Stimulated activated memory B cell treated with anti-CD40 and anti-IgM and Interleukin-4, amounts not matched to agents 10 μg/mL and 1 μg/mL and 100 μg/mL, for 72 hours (primary cell): ENCODE data around the gene FOXD4L6.
"Not testable (repeated sequence)": the region's sequence is repeated elsewhere in the genome, so short reads cannot be mapped to it uniquely, and the experiment has no call there.

Source experiments
- ATAC-seq: fragments of 150-1000 bp; cut with Tn5 transposase; 2 replicates; pipeline ENCODE4 v1.10.0; 2021
- H3K27ac Mint-ChIP-seq: one replicate; pipeline ENCODE4 v1.8.0; 2022; ENCODE audit warnings: mild to moderate bottlenecking, mixed read lengths
- H3K27me3 Mint-ChIP-seq: one replicate; pipeline ENCODE4 v1.8.0; 2022; ENCODE audit warnings: mixed read lengths
- H3K36me3 Mint-ChIP-seq: one replicate; pipeline ENCODE4 v1.8.0; 2022; ENCODE audit warnings: mixed read lengths
- H3K4me1 Mint-ChIP-seq: one replicate; pipeline ENCODE4 v1.8.0; 2022; ENCODE audit warnings: mixed read lengths
- H3K4me3 Mint-ChIP-seq: one replicate; pipeline ENCODE4 v1.8.0; 2022; ENCODE audit warnings: mild to moderate bottlenecking, moderate library complexity, mixed read lengths
- H3K9me3 Mint-ChIP-seq: one replicate; pipeline ENCODE4 v1.8.0; 2022; ENCODE audit warnings: mixed read lengths

FOXD4L6 gene

GRCh38 chr9:41128581-41128980 is at the start of gene FOXD4L6:
FOXD4L6 (minus strand) TSS chr9:41128681; CDS start chr9:41128383, 298 bp downstream.
- not testable (repeated sequence) for H3K27ac Mint-ChIP-seq, H3K4me3 Mint-ChIP-seq, H3K27me3 Mint-ChIP-seq, ATAC-seq, H3K36me3 Mint-ChIP-seq, H3K4me1 Mint-ChIP-seq, H3K9me3 Mint-ChIP-seq

- not testable (repeated sequence) for H3K27me3 Mint-ChIP-seq, H3K4me3 Mint-ChIP-seq, ATAC-seq, H3K36me3 Mint-ChIP-seq, H3K9me3 Mint-ChIP-seq, H3K4me1 Mint-ChIP-seq, H3K27ac Mint-ChIP-seq
Measured at GRCh38 chr9:41174994-41175393, 46.5 kb upstream of the FOXD4L6 start.

GRCh38 chr9:41150116-41150515 is 21.6 kb upstream of the FOXD4L6 start:
- H3K36me3 Mint-ChIP-seq, ATAC-seq: not testable (repeated sequence)

GRCh38 chr9:41141878-41142277 is 13.4 kb upstream of the FOXD4L6 start:
- not testable (repeated sequence) for H3K4me3 Mint-ChIP-seq, H3K27ac Mint-ChIP-seq, H3K27me3 Mint-ChIP-seq, ATAC-seq, H3K4me1 Mint-ChIP-seq, H3K36me3 Mint-ChIP-seq, H3K9me3 Mint-ChIP-seq

More at GRCh38 chr9:41150116-41150515, 21.6 kb upstream of the FOXD4L6 start:
- H3K27ac Mint-ChIP-seq, H3K4me1 Mint-ChIP-seq, H3K27me3 Mint-ChIP-seq, H3K9me3 Mint-ChIP-seq, H3K4me3 Mint-ChIP-seq: not testable (repeated sequence)

GRCh38 chr9:41126746-41127446 is 1.6 kb downstream of the FOXD4L6 start:
- not testable (repeated sequence) for H3K27me3 Mint-ChIP-seq, H3K27ac Mint-ChIP-seq, H3K4me1 Mint-ChIP-seq, H3K36me3 Mint-ChIP-seq, ATAC-seq, H3K4me3 Mint-ChIP-seq, H3K9me3 Mint-ChIP-seq

GRCh38 chr9:41125936-41126335 is 2.5 kb downstream of the FOXD4L6 start:
- H3K4me3 Mint-ChIP-seq, H3K9me3 Mint-ChIP-seq: not testable (repeated sequence)

GRCh38 chr9:41125109-41125658 is 3.3 kb downstream of the FOXD4L6 start:
- H3K27ac Mint-ChIP-seq, H3K4me1 Mint-ChIP-seq, H3K9me3 Mint-ChIP-seq, ATAC-seq, H3K36me3 Mint-ChIP-seq, H3K27me3 Mint-ChIP-seq, H3K4me3 Mint-ChIP-seq: not testable (repeated sequence)

More at GRCh38 chr9:41125936-41126335, 2.5 kb downstream of the FOXD4L6 start:
- H3K27ac Mint-ChIP-seq, H3K27me3 Mint-ChIP-seq, H3K4me1 Mint-ChIP-seq, ATAC-seq, H3K36me3 Mint-ChIP-seq: not testable (repeated sequence)

- not testable (repeated sequence) for H3K4me3 Mint-ChIP-seq, ATAC-seq, H3K4me1 Mint-ChIP-seq, H3K9me3 Mint-ChIP-seq, H3K27me3 Mint-ChIP-seq, H3K36me3 Mint-ChIP-seq, H3K27ac Mint-ChIP-seq
Measured at GRCh38 chr9:41124250-41125108, 4.0 kb downstream of the FOXD4L6 start.

- not testable (repeated sequence) for H3K4me3 Mint-ChIP-seq, H3K9me3 Mint-ChIP-seq, H3K4me1 Mint-ChIP-seq, H3K27ac Mint-ChIP-seq, H3K36me3 Mint-ChIP-seq, ATAC-seq, H3K27me3 Mint-ChIP-seq
Measured at GRCh38 chr9:41123812-41124211, 4.7 kb downstream of the FOXD4L6 start.

GRCh38 chr9:41123396-41123795 is 5.1 kb downstream of the FOXD4L6 start:
- ATAC-seq, H3K36me3 Mint-ChIP-seq, H3K27ac Mint-ChIP-seq, H3K27me3 Mint-ChIP-seq, H3K9me3 Mint-ChIP-seq, H3K4me1 Mint-ChIP-seq, H3K4me3 Mint-ChIP-seq: not testable (repeated sequence)

GRCh38 chr9:41120696-41121095 is 7.8 kb downstream of the FOXD4L6 start:
- H3K9me3 Mint-ChIP-seq, H3K27ac Mint-ChIP-seq, H3K27me3 Mint-ChIP-seq, H3K36me3 Mint-ChIP-seq, ATAC-seq, H3K4me1 Mint-ChIP-seq, H3K4me3 Mint-ChIP-seq: not testable (repeated sequence)

- not testable (repeated sequence) for H3K9me3 Mint-ChIP-seq, H3K4me1 Mint-ChIP-seq, H3K27me3 Mint-ChIP-seq, ATAC-seq, H3K36me3 Mint-ChIP-seq, H3K4me3 Mint-ChIP-seq, H3K27ac Mint-ChIP-seq
Measured at GRCh38 chr9:41119719-41120118, 8.8 kb downstream of the FOXD4L6 start.

GRCh38 chr9:41119311-41119710 is 9.2 kb downstream of the FOXD4L6 start:
- H3K4me3 Mint-ChIP-seq, H3K27ac Mint-ChIP-seq, H3K4me1 Mint-ChIP-seq, H3K27me3 Mint-ChIP-seq, H3K36me3 Mint-ChIP-seq, H3K9me3 Mint-ChIP-seq: not testable (repeated sequence)
- peak; percentile 53 for ATAC-seq

- not testable (repeated sequence) for H3K27ac Mint-ChIP-seq, H3K4me1 Mint-ChIP-seq, H3K4me3 Mint-ChIP-seq, H3K27me3 Mint-ChIP-seq, H3K36me3 Mint-ChIP-seq, H3K9me3 Mint-ChIP-seq
- peak; percentile 43 for ATAC-seq
Measured at GRCh38 chr9:41113348-41113747, 15.1 kb downstream of the FOXD4L6 start.

- not testable (repeated sequence) for H3K4me3 Mint-ChIP-seq, H3K4me1 Mint-ChIP-seq, H3K27ac Mint-ChIP-seq, H3K27me3 Mint-ChIP-seq, H3K9me3 Mint-ChIP-seq, ATAC-seq, H3K36me3 Mint-ChIP-seq
Measured at GRCh38 chr9:41111414-41111813, 17.1 kb downstream of the FOXD4L6 start.

GRCh38 chr9:41110913-41111312 is 17.6 kb downstream of the FOXD4L6 start:
- not testable (repeated sequence) for H3K9me3 Mint-ChIP-seq, H3K4me1 Mint-ChIP-seq, H3K27ac Mint-ChIP-seq, H3K27me3 Mint-ChIP-seq, ATAC-seq, H3K36me3 Mint-ChIP-seq, H3K4me3 Mint-ChIP-seq
